Thyroid gland (tissue), 4 donors: ENCODE data around the gene UBE4A.

ENCODE experiments used
- CTCF ChIP-seq, 6 experiments: fragments of 200-600 bp in 3 of 6; fragments of 450-650 bp in 3 of 6; sonication (generic) in 3 of 6; IDR thresholded peaks; one replicate each; pipeline ENCODE4 v1.5.1; 2016 to 2019; ENCODE audit warnings: antibody characterized with exemption in 6 of 6, mild to moderate bottlenecking in 2 of 6, inconsistent platforms in 1 of 6, moderate library complexity in 1 of 6
- POLR2A ChIP-seq, 2 donors: fragments of 450-650 bp; IDR thresholded peaks; one replicate each; pipeline ENCODE4 v1.6.1; 2017; ENCODE audit warnings: antibody characterized with exemption in 2 of 2, mild to moderate bottlenecking in 2 of 2, moderate library complexity in 1 of 2

- TF ChIP-seq CTCF (IDR thresholded peaks at IDR 0.05) (no peak), POLR2A (IDR thresholded peaks at IDR 0.05) (no peak)
Measured at GRCh38 chr11:118341815-118342489, 17.4 kb upstream of the UBE4A start.
